Smooth muscle cell (in vitro differentiated cells): ENCODE results near the gene MPND. TPM values are rescaled to one million over a fixed set of nuclear protein-coding genes. Genes with fewer than 3 reads are reported as not detected.

Experiments
- DNase-seq: peaks from one replicate; lab custom pipeline; 2025; ENCODE audit not compliant: unreplicated experiment; lab: John Stamatoyannopoulos, UW
- H2AFZ ChIP-seq: fragments of 200-600 bp; sonication (generic); 2 replicates; pipeline ENCODE4 v1.6.0; 2016; ENCODE audit warnings: antibody characterized with exemption, low read depth, mild to moderate bottlenecking
- H3F3A ChIP-seq: fragments of 200-600 bp; sonication (generic); 2 replicates; pipeline ENCODE4 v1.6.0; 2017; ENCODE audit warnings: antibody characterized with exemption, low read depth
- H3K27ac ChIP-seq: fragments of 200-600 bp; sonication (generic); 2 replicates; pipeline ENCODE4 v1.5.1; 2016; ENCODE audit warnings: low read depth, mild to moderate bottlenecking
- H3K27me3 ChIP-seq: fragments of 200-600 bp; sonication (generic); 2 replicates; pipeline ENCODE4 v1.6.1; 2016; ENCODE audit warnings: low read depth, mild to moderate bottlenecking
- H3K36me3 ChIP-seq: fragments of 200-600 bp; sonication (generic); 2 replicates; pipeline ENCODE4 v1.5.1; 2016; ENCODE audit warnings: low read depth
- H3K4me1 ChIP-seq: fragments of 200-600 bp; sonication (generic); 2 replicates; pipeline ENCODE4 v1.5.1; 2016; ENCODE audit warnings: low read depth
- H3K4me2 ChIP-seq: fragments of 200-600 bp; sonication (generic); 2 replicates; pipeline ENCODE4 v1.6.0; 2016; ENCODE audit warnings: mild to moderate bottlenecking
- H3K4me3 ChIP-seq: fragments of 200-600 bp; sonication (generic); 2 replicates; pipeline ENCODE4 v1.5.1; 2016; ENCODE audit warnings: mild to moderate bottlenecking
- H3K79me2 ChIP-seq: fragments of 200-600 bp; sonication (generic); 2 replicates; pipeline ENCODE4 v1.6.0; 2016; ENCODE audit warnings: low read depth, mild to moderate bottlenecking
- H3K9ac ChIP-seq: fragments of 200-600 bp; sonication (generic); 2 replicates; pipeline ENCODE4 v1.6.0; 2016; ENCODE audit warnings: low read depth
- H3K9me3 ChIP-seq: fragments of 200-600 bp; sonication (generic); replicated peaks from 2 replicates; pipeline ENCODE4 v1.5.1; 2016; ENCODE audit warnings: low read depth
- H4K20me1 ChIP-seq: fragments of 200-600 bp; sonication (generic); 2 replicates; pipeline ENCODE4 v1.6.0; 2016; ENCODE audit warnings: low read depth
- WGBS: methylation state at CpG from one replicate; pipeline ENCODE4 v1.1.7; 2016; ENCODE audit warnings: low lambda C conversion rate; 5-methylcytosine and 5-hydroxymethylcytosine counted together
- polyA plus RNA-seq: library from polyadenylated mRNA; unstranded; fragments of >200 nt; fragmentation: Nextera tagmentation; extraction: Ambion mirVana; gene quantifications from 2 replicates; pipeline ENCODE4 v1.2.1, GENCODE V29; 2016
- total RNA-seq: library from RNA; depleted of rRNA; stranded (reverse); fragments of >200 nt; gene quantifications from 2 replicates; pipeline ENCODE4 v1.2.3, GENCODE V29; 2014
- TF ChIP-seq, protein P1 (sequence below): fragments of 200-600 bp; sonication (generic); IDR thresholded peaks from 2 replicates; pipeline ENCODE4 v1.5.1; 2017; ENCODE audit warnings: borderline replicate concordance, mild to moderate bottlenecking, antibody characterized with exemption; ENCODE audit not compliant: insufficient read depth, poor library complexity, severe bottlenecking

MPND gene
- total and polyA plus RNA-seq, 2 experiments from 2014 or later: 3.9 to 10.9 TPM

DNA sequence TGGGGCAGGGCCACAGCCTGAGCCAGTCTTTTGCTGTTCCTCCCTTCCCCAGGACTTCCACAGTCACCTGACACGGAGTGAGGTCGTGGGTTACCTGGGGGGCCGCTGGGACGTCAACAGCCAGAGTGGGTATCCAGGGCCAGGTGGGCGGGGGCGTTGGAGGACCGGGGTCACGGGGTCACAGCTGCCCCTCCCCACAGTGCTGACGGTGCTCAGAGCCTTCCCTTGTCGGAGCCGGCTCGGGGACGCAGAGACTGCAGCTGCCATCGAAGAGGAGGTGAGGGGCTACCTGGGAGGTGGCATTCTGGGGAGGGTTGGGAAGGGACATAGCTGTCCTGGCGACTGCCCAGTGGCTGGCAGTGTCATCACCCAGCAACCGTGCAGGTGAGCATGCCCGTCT lies 11.5 kb downstream of the MPND start:
- H3F3A ChIP-seq: peaks cover 2% of the 10 kb centered on the region
- no peaks in the 10 kb centered on the region for H3K9me3 ChIP-seq
- H3K4me1 ChIP-seq: no peaks in the 10 kb centered on the region
- H3K27me3 ChIP-seq: no peaks in the 10 kb centered on the region
- no peak overlapping the region for H3K27ac ChIP-seq
- no peak overlapping the region for H3K4me3 ChIP-seq
- H3K36me3 ChIP-seq: no peaks in the 10 kb centered on the region
- TF ChIP-seq, protein P1, sequence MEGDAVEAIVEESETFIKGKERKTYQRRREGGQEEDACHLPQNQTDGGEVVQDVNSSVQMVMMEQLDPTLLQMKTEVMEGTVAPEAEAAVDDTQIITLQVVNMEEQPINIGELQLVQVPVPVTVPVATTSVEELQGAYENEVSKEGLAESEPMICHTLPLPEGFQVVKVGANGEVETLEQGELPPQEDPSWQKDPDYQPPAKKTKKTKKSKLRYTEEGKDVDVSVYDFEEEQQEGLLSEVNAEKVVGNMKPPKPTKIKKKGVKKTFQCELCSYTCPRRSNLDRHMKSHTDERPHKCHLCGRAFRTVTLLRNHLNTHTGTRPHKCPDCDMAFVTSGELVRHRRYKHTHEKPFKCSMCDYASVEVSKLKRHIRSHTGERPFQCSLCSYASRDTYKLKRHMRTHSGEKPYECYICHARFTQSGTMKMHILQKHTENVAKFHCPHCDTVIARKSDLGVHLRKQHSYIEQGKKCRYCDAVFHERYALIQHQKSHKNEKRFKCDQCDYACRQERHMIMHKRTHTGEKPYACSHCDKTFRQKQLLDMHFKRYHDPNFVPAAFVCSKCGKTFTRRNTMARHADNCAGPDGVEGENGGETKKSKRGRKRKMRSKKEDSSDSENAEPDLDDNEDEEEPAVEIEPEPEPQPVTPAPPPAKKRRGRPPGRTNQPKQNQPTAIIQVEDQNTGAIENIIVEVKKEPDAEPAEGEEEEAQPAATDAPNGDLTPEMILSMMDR: no peak
- no peaks in the 10 kb centered on the region for H3K79me2 ChIP-seq
- peaks cover 3% of the 10 kb centered on the region for H4K20me1 ChIP-seq
- 93% methylated on average over 16 of the region's 17 CpGs for WGBS
- no peak overlapping the region for H2AFZ ChIP-seq
- no peak overlapping the region for H3K4me2 ChIP-seq
- no peak for DNase-seq
- H3K9ac ChIP-seq: no peak overlapping the region

DNA sequence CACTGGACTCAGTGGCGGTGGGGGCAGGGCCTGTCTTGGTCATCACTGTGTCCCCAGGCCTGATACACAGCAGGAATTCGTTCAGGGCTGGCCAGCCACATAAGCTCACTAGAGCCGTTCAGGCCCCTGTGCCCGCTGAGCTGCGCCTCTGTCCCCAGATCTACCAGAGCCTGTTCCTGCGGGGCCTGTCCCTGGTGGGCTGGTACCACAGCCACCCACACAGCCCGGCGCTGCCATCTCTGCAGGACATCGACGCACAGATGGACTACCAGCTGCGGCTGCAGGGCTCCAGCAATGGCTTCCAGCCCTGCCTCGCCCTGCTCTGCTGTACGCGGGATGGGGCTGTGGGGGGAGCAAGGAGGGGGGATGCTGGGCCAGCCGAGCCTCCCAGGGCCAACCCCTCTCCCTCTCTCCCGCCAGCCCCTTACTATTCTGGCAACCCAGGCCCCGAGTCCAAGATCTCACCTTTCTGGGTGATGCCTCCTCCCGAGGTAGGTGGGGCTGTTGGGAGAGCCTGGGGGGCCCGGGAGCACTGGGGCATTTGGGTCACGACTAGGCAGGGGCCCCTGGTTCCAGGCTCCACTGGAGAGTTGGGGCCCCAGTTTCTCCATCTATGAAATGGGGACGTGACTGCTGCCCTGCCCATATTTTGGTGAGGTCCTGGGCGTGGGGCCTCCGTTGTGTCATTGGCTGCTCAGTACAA lies 13.9 kb downstream of the MPND start:
- Histone ChIP-seq H3K9ac (no peak overlapping the region), H3K79me2 (no peaks in the 10 kb centered on the region), H3K36me3 (no peaks in the 10 kb centered on the region), H2AFZ (no peak overlapping the region), H4K20me1 (peaks cover 18% of the 10 kb centered on the region), H3K4me3 (no peak overlapping the region), H3K27ac (no peak overlapping the region), H3K4me2 (no peak overlapping the region), H3K9me3 (no peaks in the 10 kb centered on the region), H3K27me3 (no peaks in the 10 kb centered on the region), H3F3A (peaks cover 2% of the 10 kb centered on the region), H3K4me1 (no peaks in the 10 kb centered on the region)
- TF ChIP-seq, protein P1: no peak
- DNase-seq: no peak
- WGBS: 90% methylated on average over 23 of the region's 23 CpGs

DNA sequence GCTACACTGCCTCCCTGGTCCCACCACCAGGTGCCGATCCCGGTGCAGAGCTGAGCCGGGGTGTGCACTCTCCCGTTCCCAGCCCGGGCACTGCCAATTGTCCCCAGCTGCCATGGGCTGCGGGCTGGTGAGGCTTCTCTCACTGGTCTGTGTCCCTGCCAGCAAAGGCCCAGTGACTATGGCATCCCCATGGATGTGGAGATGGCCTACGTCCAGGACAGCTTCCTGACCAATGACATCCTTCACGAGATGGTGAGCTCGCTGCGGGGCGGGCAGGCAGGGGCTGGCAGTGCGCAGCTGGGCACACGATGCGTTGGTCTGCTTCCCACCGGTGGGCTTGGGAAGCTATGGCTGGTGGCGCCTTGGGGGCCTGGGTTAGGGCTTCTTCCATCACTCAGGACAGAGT lies 14.6 kb downstream of the MPND start:
- peaks cover 2% of the 10 kb centered on the region for H3F3A ChIP-seq
- DNase-seq: no peak
- no peaks in the 10 kb centered on the region for H3K4me1 ChIP-seq
- WGBS: over 99% methylated on average over 15 of the region's 16 CpGs
- no peak overlapping the region for H3K27ac ChIP-seq
- H4K20me1 ChIP-seq: peaks cover 17% of the 10 kb centered on the region
- H3K36me3 ChIP-seq: no peaks in the 10 kb centered on the region
- H3K4me3 ChIP-seq: no peak overlapping the region
- no peaks in the 10 kb centered on the region for H3K79me2 ChIP-seq
- TF ChIP-seq, protein P1: no peak
- H2AFZ ChIP-seq: no peak overlapping the region
- H3K4me2 ChIP-seq: no peak overlapping the region
- no peaks in the 10 kb centered on the region for H3K9me3 ChIP-seq
- no peak overlapping the region for H3K9ac ChIP-seq
- H3K27me3 ChIP-seq: no peaks in the 10 kb centered on the region
